ENCODE measurements around the gene CCSER1. TPM values are rescaled to one million over a fixed set of nuclear protein-coding genes. Genes with fewer than 3 reads are reported as not detected.

CCSER1 gene
- total RNA-seq, 1 donor = under 0.01 TPM

- peak; percentile 93 for DNase-seq (ENCODE audit: low read depth)
- no peak overlapping the region for H3K4me3 ChIP-seq (ENCODE audit: low read depth, low read length)
- TF ChIP-seq CTCF (IDR thresholded peaks at IDR 0.05; ENCODE audit: insufficient read depth, low read length) = no peak
These were observed 190.6 kb downstream of the CCSER1 start for GRCh38 chr4:90317785-90318184.

GRCh38 chr4:90318193-90318592, 191.0 kb downstream of the CCSER1 start:
- H3K4me3 ChIP-seq (ENCODE audit: low read depth, low read length) = no peak overlapping the region
- DNase-seq (ENCODE audit: low read depth) = peak; percentile 89
- TF ChIP-seq CTCF (IDR thresholded peaks at IDR 0.05; ENCODE audit: insufficient read depth, low read length) = no peak

GRCh38 chr4:90328558-90328957, 201.4 kb downstream of the CCSER1 start:
- peak; percentile 42 for DNase-seq (ENCODE audit: low read depth)
- no peak overlapping the region for H3K4me3 ChIP-seq (ENCODE audit: low read depth, low read length)
- no peak for TF ChIP-seq CTCF (IDR thresholded peaks at IDR 0.05; ENCODE audit: insufficient read depth, low read length)

- H3K4me3 ChIP-seq (ENCODE audit: low read depth, low read length) = no peak overlapping the region
- DNase-seq (ENCODE audit: low read depth) = no peak
- no peak for TF ChIP-seq CTCF (IDR thresholded peaks at IDR 0.05; ENCODE audit: insufficient read depth, low read length)
These were observed 203.4 kb downstream of the CCSER1 start for GRCh38 chr4:90330546-90330945.

- H3K4me3 ChIP-seq (ENCODE audit: low read depth, low read length) = no peak overlapping the region
- DNase-seq (ENCODE audit: low read depth) = no peak
- no peak for TF ChIP-seq CTCF (IDR thresholded peaks at IDR 0.05; ENCODE audit: insufficient read depth, low read length)
These were observed 218.5 kb downstream of the CCSER1 start for GRCh38 chr4:90345549-90346215.

- H3K4me3 ChIP-seq (ENCODE audit: low read depth, low read length) = no peak overlapping the region
- TF ChIP-seq CTCF (IDR thresholded peaks at IDR 0.05; ENCODE audit: insufficient read depth, low read length) = no peak
- no peak for DNase-seq (ENCODE audit: low read depth)
These were observed 222.4 kb downstream of the CCSER1 start for GRCh38 chr4:90349636-90350035.

Data from fibroblast of the aortic adventitia (primary cell).